GM12801 (cell line): ENCODE data around the gene DAB2IP.

Experiments
- CTCF ChIP-seq: IDR thresholded peaks from one replicate; pipeline ENCODE4 v1.5.1; 2011; ENCODE audit warnings: control low read depth; ENCODE audit not compliant: insufficient read length; ENCODE audit errors: extremely low read depth

The DAB2IP gene

GRCh38 chr9:121773954-121774714 is 122.7 kb downstream of the DAB2IP start:
- no peak for TF ChIP-seq CTCF

- TF ChIP-seq CTCF: no peak
These were observed 123.5 kb downstream of the DAB2IP start for GRCh38 chr9:121774715-121775613.

- no peak for TF ChIP-seq CTCF
These were observed 124.7 kb downstream of the DAB2IP start for GRCh38 chr9:121776001-121776738.

GRCh38 chr9:121776739-121777637 is 125.6 kb downstream of the DAB2IP start:
- TF ChIP-seq CTCF: no peak

GRCh38 chr9:121778252-121779225 is 127.1 kb downstream of the DAB2IP start:
- no peak for TF ChIP-seq CTCF
